VCaP (cell line): ENCODE measurements around the gene TNFAIP3.
"Not testable (repeated sequence)": the region's sequence is repeated elsewhere in the genome, so short reads cannot be mapped to it uniquely, and the experiment has no call there.

Experiments
- H3K27ac ChIP-seq: fragments of 450-650 bp; 2 replicates; pipeline ENCODE4 v1.5.1; 2017
- CTCF ChIP-seq: fragments of 450-650 bp; conservative IDR thresholded peaks from 2 replicates; pipeline ENCODE4 v1.5.1; 2017; ENCODE audit warnings: mild to moderate bottlenecking, moderate library complexity

TNFAIP3 gene

DNA sequence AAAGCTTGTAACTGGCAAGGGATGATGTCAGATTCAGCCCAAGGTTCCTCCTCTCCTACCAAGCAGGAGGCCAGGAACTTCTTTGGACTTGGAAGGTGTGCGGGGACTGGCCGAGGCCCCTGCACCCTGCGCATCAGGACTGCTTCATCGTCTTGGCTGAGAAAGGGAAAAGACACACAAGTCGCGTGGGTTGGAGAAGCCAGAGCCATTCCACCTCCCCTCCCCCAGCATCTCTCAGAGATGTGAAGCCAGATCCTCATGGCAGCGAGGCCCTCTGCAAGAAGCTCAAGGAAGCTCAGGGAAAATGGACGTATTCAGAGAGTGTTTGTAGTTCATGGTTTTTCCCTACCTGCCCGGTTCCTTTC lies 14.4 kb downstream of the TNFAIP3 start:
- no peak for TF ChIP-seq CTCF

GRCh38 chr6:137882225-137882961 lies 15.3 kb downstream of the TNFAIP3 start:
- no peak overlapping the region for H3K27ac ChIP-seq
- TF ChIP-seq CTCF, result no peak

More for the DNA sequence above, 14.4 kb downstream of the TNFAIP3 start:
- H3K27ac ChIP-seq, result no peak overlapping the region

- H3K27ac ChIP-seq, result no peak overlapping the region
- no peak for TF ChIP-seq CTCF
These were observed 16.5 kb downstream of the TNFAIP3 start for GRCh38 chr6:137883400-137884148.

- no peak for TF ChIP-seq CTCF
- no peak overlapping the region for H3K27ac ChIP-seq
These were observed 17.3 kb downstream of the TNFAIP3 start for GRCh38 chr6:137884149-137884909.

- not testable (repeated sequence) for H3K27ac ChIP-seq
These were observed 17.8 kb downstream of the TNFAIP3 start for GRCh38 chr6:137884910-137885229.

- not testable (repeated sequence) for H3K27ac ChIP-seq
These were observed 19.2 kb downstream of the TNFAIP3 start for GRCh38 chr6:137886226-137886625.

- no peak for TF ChIP-seq CTCF
- H3K27ac ChIP-seq, result no peak overlapping the region
These were observed 24.0 kb downstream of the TNFAIP3 start for GRCh38 chr6:137890983-137891537.

DNA sequence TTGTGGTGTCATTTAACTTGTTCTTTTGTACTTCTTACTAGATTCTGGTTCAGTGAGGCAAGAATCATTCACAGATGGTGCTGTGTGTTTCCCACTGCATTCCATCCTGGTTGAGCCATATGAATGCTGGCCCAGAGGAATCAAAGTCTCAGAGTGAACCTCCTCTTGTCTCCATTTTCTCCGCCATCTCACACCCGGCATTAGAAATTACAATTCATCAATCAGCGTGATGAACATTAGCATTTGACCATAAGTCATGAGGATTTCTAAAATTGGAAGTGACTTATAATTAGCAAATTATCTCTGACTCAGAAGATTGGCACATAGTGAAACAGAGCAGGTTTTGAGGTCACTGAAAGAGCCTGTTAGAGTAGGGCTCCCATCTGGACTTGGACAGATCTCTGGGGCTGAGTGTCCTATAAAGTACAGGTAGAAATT lies 25.2 kb downstream of the TNFAIP3 start:
- no peak overlapping the region for H3K27ac ChIP-seq
- no peak for TF ChIP-seq CTCF
